NCI-H2107 (cell line): ENCODE data around the gene ASB16.

Experiments used
- DNase-seq: peaks from one replicate; lab custom pipeline; 2025; lab: John Stamatoyannopoulos, UW

Gene ASB16

DNA sequence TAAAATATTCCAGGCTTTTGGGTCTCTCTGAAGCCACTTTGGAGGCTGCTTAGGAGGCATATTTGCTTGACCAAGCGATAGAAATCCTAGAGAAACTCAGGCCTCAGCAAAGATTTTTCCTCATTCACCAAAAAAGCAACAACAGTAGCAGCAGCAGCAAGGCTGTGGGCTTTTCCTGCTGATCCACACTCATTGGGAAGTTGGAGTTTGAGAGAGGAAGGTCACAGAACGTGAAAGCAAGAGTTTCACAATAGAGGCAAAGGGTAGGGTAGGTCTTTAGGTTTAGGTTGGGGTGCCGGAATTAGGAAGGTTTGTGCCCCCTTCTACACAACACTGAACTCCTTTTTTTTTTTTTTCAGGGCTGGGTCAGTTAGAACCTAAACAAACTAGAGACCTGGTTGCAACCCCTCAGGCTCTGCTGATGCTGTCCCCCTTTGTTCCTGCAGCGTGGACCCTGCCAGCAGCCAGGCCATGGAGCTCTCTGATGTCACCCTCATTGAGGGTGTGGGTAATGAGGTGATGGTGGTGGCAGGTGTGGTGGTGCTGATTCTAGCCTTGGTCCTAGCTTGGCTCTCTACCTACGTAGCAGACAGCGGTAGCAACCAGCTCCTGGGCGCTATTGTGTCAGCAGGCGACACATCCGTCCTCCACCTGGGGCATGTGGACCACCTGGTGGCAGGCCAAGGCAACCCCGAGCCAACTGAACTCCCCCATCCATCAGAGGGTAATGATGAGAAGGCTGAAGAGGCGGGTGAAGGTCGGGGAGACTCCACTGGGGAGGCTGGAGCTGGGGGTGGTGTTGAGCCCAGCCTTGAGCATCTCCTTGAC, 18.3 kb downstream of the ASB16 start:
- no peak for DNase-seq

DNA sequence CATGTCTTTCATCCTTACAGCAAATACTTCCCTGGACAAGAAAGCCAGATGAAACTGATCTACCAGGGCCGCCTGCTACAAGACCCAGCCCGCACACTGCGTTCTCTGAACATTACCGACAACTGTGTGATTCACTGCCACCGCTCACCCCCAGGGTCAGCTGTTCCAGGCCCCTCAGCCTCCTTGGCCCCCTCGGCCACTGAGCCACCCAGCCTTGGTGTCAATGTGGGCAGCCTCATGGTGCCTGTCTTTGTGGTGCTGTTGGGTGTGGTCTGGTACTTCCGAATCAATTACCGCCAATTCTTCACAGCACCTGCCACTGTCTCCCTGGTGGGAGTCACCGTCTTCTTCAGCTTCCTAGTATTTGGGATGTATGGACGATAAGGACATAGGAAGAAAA, 20.0 kb downstream of the ASB16 start:
- no peak for DNase-seq

DNA sequence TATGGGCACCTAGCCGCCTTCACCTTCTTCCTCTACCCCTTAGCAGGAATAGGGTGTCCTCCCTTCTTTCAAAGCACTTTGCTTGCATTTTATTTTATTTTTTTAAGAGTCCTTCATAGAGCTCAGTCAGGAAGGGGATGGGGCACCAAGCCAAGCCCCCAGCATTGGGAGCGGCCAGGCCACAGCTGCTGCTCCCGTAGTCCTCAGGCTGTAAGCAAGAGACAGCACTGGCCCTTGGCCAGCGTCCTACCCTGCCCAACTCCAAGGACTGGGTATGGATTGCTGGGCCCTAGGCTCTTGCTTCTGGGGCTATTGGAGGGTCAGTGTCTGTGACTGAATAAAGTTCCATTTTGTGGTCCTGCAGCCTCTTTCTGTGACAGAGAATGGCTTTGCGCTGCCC, 20.9 kb downstream of the ASB16 start:
- DNase-seq = no peak

DNA sequence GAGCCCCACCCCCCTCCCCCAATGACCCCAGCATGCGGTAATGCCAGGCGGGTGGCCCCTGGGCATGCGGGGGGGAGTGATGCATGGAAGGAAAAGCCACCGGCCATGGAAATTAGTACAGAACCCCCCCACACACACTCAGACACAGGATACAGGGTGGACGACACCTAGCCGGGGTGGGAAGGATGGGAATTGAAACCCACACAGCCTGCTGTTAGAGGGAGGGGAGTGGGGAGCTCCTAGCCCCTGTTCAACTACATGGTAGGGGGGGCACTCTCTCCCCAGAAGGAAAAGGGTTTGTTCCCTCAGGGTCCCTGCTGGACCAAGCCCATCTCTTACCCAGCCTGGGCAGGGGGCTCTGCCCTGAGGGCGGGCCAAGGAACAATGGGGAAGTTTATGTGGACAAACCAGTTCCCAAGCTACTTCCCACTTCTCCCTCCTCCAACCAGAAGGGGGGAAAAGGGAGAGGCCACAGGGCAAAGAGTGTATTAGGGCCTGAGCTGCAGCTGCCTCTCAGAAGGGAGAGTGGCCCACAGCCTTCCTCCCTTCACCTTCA, 21.5 kb downstream of the ASB16 start:
- no peak for DNase-seq

DNA sequence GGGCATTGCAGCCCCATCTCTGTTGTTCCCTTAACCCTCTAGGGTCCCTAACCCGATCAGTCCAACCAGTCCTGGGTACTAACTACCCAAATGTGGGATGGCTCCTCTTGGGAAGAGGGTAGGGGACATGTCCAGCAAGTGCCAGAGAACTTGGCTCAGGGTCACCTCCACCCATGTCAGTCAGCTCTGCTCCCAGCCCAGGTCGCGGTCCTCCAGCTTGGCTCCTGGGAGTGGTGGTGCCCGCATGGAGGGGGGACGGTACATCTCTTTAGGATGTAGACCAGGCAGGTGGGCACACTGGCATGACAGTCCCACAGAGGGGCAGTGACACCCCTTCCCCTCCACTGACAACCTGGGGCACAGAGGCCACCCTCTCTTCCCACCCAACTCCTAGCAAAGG, 22.2 kb downstream of the ASB16 start:
- no peak for DNase-seq

DNA sequence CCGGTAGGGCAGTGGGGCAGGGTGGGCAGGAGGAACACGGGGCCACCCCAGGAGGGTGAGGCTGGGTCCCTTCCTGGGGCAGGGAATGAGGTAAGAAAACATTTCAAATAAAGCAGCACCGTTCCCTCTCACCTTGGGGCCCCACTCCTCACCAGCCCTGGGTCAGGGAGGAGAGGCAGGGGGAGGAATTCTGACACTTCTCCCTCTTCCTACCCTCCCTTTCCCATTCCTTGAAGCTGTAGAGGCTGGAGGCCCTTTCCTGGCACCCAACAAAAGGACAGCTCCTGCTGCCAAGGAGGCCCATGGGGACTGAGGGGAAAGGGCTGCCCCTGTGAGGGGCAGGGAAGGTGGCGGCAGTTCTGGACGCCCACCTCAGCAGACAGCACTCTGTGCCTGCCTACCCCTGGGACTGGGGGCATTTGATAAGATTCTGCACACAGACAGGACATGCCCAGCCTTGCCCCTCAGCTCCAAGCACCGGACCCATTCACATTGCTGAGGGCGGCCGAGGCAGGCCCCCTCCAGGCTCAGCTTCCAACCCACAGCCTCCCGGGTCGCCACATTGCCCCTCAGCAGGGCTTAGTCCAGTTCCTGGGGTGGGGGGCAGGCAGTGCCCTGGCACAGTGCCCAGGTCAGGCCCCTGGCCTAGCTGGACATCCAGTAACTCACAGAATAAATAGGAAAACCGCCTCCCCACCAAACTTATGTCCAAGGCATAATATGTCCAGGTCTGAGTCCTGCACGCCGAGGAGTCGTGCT, 23.0 kb downstream of the ASB16 start:
- no peak for DNase-seq

GRCh38 chr17:44197107-44197506, 26.6 kb downstream of the ASB16 start:
- DNase-seq = no peak

GRCh38 chr17:44197980-44198720, 27.6 kb downstream of the ASB16 start:
- no peak for DNase-seq

DNA sequence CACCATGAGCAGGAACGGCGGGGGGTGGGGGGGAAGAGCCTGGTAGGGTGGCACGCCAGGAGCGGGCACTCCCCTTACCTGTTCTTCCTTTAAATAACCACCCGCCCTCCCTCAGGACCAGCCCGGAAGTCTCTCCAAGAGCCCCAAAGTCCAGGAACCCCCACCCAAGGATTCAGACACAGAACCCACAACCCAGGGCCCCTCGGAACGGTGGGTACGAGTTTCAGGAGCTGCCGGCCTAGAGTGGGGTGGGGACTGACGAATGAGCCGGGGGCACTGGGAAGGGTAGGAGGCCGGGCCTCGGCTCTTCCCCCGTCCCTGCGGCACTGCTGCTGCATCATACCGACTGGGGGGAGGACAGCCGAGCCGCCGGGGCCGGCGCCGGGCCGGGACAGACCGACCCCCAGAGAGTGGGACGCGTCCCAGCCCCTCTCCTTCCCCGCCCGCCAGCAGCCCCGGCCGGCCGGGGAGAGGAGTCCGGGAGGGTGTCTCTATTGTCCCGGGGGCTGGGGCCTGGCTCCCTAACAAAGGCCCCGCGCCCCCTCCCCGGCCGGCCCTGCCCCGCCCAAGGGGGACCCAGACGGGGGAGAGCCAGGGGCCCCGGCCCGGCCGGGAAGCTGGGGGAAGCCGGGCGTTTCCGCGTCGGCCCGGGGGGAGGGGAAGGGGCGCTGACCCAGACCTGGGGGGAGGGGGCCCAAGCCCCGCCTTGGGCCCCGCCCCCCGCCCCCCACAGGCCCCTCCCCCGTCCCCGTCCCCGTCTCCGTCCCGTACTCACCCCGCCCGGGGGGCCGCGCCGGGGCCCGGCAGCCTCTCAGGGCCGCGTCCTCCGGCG, 28.4 kb downstream of the ASB16 start:
- no peak for DNase-seq

- peak; percentile 96 for DNase-seq
Observed at GRCh38 chr17:44199553-44200477, 29.3 kb downstream of the ASB16 start, which contains the start of gene ATXN7L3. ATXN7L3 (minus strand) TSS chr17:44199884; CDS start chr17:44198070, 1,814 bp downstream.

GRCh38 chr17:44200478-44201155, 30.1 kb downstream of the ASB16 start:
- no peak for DNase-seq

DNA sequence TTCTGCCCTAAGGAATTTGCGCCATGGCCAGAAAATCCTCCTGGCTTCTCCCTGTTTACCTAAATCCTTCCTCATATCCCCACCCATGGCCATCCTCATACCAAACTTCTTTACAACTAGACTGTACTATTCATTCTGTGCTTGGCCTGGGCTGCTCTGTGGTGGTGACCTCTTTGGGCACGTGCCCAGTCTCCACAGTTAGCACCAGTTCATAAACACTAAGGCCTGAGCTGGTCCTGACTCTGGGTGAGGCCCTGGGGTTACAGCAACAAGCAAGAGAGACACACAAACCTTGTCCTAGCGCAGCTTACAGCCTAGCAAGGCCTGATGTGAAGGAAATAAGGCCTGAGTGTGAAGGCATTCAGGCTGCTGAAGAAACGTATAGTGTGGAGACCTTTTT, 32.3 kb downstream of the ASB16 start:
- no peak for DNase-seq

DNA sequence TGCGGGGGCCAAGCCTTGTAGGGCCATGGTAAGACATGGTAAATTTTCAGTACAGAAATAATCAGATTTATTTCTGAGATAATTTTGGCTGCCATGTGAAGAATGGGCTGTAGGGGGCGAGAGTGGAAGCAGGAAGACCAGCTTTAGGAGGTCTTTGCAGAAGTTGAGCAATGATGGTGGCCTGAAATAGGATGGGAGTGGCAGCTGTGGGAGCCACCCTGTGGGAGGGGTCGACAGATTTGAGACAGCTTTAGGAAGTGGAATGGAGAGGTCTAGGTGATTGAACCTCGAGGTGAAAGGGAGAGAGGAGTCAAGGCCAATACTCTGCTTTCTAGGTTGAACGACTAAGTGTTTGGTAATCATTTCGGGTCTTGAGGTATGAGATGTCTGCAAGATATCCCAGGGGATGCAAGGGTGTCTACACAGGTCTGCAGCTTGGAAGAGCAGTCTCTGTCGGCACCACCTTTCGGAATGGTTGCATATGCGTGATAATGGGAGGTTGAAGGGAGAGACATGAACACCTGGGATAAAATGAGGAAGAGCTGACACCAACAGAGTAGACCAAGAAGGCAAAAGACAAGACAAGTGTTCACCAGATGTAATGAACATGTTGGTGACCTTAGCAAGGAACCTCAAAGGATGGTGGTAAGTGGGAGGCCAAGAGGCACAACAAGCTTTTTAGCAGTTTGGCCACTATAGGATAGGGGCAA, 33.4 kb downstream of the ASB16 start:
- DNase-seq = no peak

GRCh38 chr17:44204441-44204882, 34.0 kb downstream of the ASB16 start:
- DNase-seq = no peak

DNA sequence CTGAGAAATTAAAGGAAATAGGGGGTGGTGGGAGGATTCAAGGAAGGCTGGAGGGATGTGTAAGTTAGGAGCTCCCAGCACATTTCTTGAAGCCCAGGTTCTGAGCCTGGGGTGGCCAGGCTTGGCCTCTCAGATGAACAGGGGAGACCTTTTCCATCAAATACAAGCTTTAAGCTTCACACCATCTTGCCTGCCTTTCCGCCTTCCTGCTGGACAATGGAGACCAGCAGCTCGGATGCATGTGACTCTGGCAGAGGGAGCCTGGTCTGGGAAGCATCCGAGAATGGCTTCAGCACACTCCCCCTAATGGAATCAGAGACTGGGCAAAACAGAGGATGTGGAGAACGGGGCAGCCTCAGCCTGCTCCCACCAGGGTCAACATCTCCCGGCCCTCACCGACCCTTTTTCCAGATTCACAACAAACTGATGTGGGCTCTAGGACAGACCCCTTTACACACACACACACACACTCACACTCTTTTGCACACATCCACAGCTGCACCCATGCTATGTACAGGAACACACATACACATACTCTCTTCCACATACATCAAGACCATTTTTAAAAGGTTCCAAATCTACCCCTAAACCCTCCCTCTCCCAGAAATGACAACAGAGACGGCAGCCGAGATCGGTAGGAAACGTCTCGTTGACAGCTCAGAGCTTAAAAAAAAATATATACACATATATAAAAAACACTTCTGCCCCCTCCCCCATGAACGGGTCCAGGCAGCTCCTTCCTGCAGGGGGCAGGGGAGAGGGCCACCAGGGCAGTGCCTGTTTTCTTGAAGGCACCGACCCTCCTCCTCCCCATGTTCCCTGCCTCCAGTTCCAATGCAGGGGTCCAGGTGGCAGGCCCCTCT, 35.7 kb downstream of the ASB16 start:
- no peak for DNase-seq

- DNase-seq = no peak
Observed at GRCh38 chr17:44206825-44207155, 36.3 kb downstream of the ASB16 start.

GRCh38 chr17:44207319-44207718, 36.8 kb downstream of the ASB16 start:
- DNase-seq = no peak

DNA sequence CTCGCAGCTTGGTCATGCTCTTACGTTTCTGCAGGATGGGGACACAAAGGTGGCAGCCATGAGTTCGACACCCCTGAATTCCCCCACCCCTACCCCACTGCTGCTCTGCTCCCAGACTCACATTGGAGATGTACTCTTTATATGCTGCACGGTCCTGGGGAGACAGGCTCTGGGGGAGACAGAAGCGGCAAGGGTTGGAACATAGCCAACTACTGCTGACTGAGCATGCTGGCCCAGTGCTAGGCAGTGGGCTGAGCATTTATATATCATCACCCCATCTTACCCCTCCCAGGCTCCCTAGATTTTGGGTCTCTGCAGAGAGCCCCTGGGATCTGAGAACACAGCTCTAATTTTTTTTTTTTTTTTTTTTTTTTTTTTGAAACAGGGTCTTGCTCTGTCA, 37.2 kb downstream of the ASB16 start:
- no peak for DNase-seq
